Tibial nerve (tissue), 4 donors: ENCODE data around the gene NECAB3. TPM values are rescaled to one million over a fixed set of nuclear protein-coding genes. Genes with fewer than 3 reads are reported as not detected.

Experiments used
- DNase-seq, 2 donors: peaks; one replicate each; pipeline ENCODE4 v3.0.0-alpha.2; 2019; ENCODE audit warnings: low spot score in 2 of 2
- H3K27ac ChIP-seq, 4 donors: fragments of 200-600 bp; sonication (generic) in 3 of 4; one replicate each; pipeline ENCODE4 v1.5.1; 2017 to 2019; ENCODE audit warnings: mild to moderate bottlenecking in 1 of 4
- H3K27me3 ChIP-seq, 2 donors: fragments of 200-600 bp; sonication (generic) in 1 of 2; one replicate each; pipeline versions ENCODE4 v1.5.1 to v1.6.0; 2017 to 2019
- H3K36me3 ChIP-seq, 3 donors: fragments of 200-600 bp; sonication (generic); one replicate each; pipeline ENCODE4 v1.5.1; 2018 to 2019
- H3K4me1 ChIP-seq, 4 donors: fragments of 200-600 bp; sonication (generic) in 3 of 4; one replicate each; pipeline ENCODE4 v1.5.1; 2017 to 2019
- H3K4me3 ChIP-seq, 4 donors: fragments of 200-600 bp; sonication (generic) in 3 of 4; one replicate each; pipeline ENCODE4 v1.5.1; 2017 to 2019; ENCODE audit warnings: mild to moderate bottlenecking in 1 of 4, moderate library complexity in 1 of 4
- H3K9me3 ChIP-seq, 4 donors: fragments of 200-600 bp; sonication (generic) in 3 of 4; one replicate each; pipeline ENCODE4 v1.5.1; 2017 to 2019
- CTCF ChIP-seq, 5 experiments: fragments of 200-600 bp in 3 of 5; fragments of 450-650 bp in 2 of 5; sonication (generic) in 3 of 5; IDR thresholded peaks; one replicate each; pipeline ENCODE4 v1.5.1; 2016 to 2019; ENCODE audit warnings: antibody characterized with exemption in 5 of 5, mild to moderate bottlenecking in 3 of 5, moderate library complexity in 2 of 5
- EP300 ChIP-seq, 2 donors: sonication (generic); formaldehyde crosslinking; IDR thresholded peaks; one replicate each; pipeline ENCODE4 v1.6.1; 2017; ENCODE audit warnings: antibody characterized with exemption in 2 of 2, mild to moderate bottlenecking in 1 of 2
- POLR2A ChIP-seq, 2 donors: fragments of 450-650 bp; IDR thresholded peaks; one replicate each; pipeline ENCODE4 v1.6.1; 2017; ENCODE audit warnings: antibody characterized with exemption in 2 of 2, mild to moderate bottlenecking in 2 of 2, moderate library complexity in 2 of 2
- WGBS, 2 donors: methylation state at CpG; one replicate each; pipeline ENCODE4 v1.1.5; 2018; 5-methylcytosine and 5-hydroxymethylcytosine counted together
- total RNA-seq, 4 donors: library from RNA; depleted of rRNA; stranded (reverse); fragments of >200 nt; gene quantifications; one replicate each; pipeline ENCODE4 v1.1.0, GENCODE V29; 2016

The NECAB3 gene
- total RNA-seq, 4 donors from 2014 or later = 80.8 to 103 (median 91.5) TPM

DNA sequence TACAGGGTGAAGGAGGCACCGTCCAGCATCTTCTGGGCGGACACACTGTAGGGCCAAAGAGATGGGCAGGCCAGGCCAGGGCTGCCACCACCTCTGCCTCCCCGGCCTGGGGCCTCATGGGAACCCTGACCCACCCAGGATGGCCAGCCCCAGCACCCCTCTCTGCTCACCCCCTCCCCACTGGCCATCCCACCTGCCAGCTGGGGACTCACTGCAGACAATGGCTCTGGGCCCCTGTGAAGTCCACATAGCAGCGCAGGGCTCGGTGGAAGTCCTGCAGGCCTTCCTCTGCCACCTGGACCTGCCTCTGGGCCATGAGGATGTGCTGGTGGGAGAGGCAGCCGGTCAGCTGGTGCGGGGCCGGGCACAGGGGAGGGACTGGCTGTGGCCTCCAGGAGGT lies 15.7 kb downstream of the NECAB3 start:
- Histone ChIP-seq H3K27ac (no peak overlapping the region), H3K4me1 (peaks cover 0 to 12% (median under 1%) of the 10 kb centered on the region in 4 donors), H3K9me3 (no peaks in the 10 kb centered on the region), H3K27me3 (no peaks in the 10 kb centered on the region), H3K4me3 (no peak overlapping the region), H3K36me3 (peaks cover 0 to 46% (median 0%) of the 10 kb centered on the region in 3 donors)
- no peak for TF ChIP-seq CTCF (IDR thresholded peaks at IDR 0.05)
- TF ChIP-seq POLR2A (IDR thresholded peaks at IDR 0.05) = no peak
- TF ChIP-seq EP300 (IDR thresholded peaks at IDR 0.05) = no peak
- DNase-seq = no peak
- WGBS, 2 donors = 91 to 94% methylated on average over 6 to 7 of the region's 8 CpGs

DNA sequence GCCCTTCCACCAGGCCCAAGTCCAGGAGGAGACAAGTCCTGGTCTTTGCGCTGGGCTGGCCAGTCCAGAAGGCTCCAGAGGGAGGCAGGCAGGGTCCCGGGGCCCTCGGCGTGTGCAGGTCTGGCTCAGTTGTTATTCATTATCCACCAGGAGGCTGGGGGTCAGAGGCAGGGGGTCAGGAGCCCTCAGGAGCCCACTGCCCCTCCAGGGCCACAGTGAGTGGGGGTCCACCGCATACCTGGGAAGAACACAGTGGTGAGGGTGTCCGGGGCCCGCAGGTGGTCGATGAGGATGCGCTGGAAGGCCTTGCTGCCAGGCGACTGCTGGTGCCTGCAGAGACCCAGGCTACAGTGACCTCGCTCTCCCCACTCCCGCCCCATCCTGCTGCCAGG lies 16.5 kb downstream of the NECAB3 start:
- no peak for DNase-seq
- TF ChIP-seq CTCF (IDR thresholded peaks at IDR 0.05) (no peak), EP300 (IDR thresholded peaks at IDR 0.05) (no peak), POLR2A (IDR thresholded peaks at IDR 0.05) (no peak)
- peaks cover 0 to 14% (median 4%) of the 10 kb centered on the region in 4 donors for H3K4me1 ChIP-seq
- WGBS, 2 donors = 92 to 93% methylated on average over 9 to 12 of the region's 12 CpGs
- H3K36me3 ChIP-seq = peaks cover 0 to 46% (median 0%) of the 10 kb centered on the region in 3 donors
- H3K4me3 ChIP-seq = no peak overlapping the region
- no peak overlapping the region for H3K27ac ChIP-seq
- H3K9me3 ChIP-seq = no peaks in the 10 kb centered on the region
- H3K27me3 ChIP-seq = no peaks in the 10 kb centered on the region

DNA sequence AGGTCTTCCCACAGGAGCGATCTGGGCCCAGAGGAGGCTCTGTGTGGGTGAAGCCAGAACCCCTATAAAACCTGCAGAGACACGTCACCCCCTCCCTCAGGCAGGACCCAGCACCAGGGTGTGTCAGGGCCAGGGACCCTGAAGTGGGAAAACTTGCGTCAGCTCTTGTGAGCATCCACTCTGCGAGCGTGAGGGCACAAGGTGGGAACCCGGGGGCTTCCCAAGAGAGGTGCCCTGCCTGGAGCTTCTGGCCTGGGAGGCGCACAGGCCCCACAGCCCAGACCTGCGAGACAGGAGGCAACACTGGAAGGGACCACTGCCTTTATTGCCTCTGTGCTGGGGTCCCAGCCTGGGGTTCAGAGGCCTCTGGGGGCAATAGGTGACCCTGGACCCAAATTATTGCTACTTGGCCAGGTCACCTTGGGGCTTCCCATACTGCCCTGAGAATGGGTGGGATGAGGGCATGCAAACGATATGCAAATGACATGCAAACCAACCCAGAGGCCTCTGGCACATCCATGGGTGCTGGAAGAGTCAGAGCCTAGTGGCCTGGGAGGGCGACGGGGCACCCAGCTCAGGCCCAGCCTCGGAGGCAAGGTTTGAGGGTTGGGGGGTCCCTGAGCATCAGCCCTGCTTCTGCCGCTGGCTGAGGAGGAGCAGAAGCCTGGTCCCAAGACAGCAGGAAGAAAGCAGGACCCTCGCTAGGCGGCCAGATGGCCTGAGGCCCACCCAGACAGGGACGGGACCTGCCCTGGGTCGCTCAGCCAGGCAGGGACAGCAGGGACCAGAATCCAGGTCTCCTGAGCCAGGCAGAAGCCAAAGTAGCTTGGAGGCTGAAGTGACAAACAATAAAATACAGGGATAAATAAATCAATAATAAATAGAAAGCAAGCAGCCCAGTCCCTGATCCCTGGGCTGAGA lies 17.2 kb downstream of the NECAB3 start:
- WGBS, 2 donors = 87 to 91% methylated on average over 11 to 15 of the region's 17 CpGs
- TF ChIP-seq POLR2A (IDR thresholded peaks at IDR 0.05) (no peak), EP300 (IDR thresholded peaks at IDR 0.05) (no peak), CTCF (IDR thresholded peaks at IDR 0.05) (no peak)
- no peak for DNase-seq

GRCh38 chr20:33656010-33656782 lies 18.0 kb downstream of the NECAB3 start:
- DNase-seq = no peak
- Histone ChIP-seq H3K27me3 (no peaks in the 10 kb centered on the region), H3K4me1 (peaks cover 0 to 8% (median 4%) of the 10 kb centered on the region in 4 donors), H3K4me3 (no peak overlapping the region), H3K9me3 (no peaks in the 10 kb centered on the region), H3K36me3 (peaks cover 0 to 46% (median 0%) of the 10 kb centered on the region in 3 donors), H3K27ac (no peak overlapping the region)
- no peak for TF ChIP-seq CTCF (IDR thresholded peaks at IDR 0.05)
- no peak for TF ChIP-seq EP300 (IDR thresholded peaks at IDR 0.05)
- TF ChIP-seq POLR2A (IDR thresholded peaks at IDR 0.05) = no peak
- 92 to 96% methylated on average over 9 of the region's 10 CpGs for WGBS, 2 donors

More for the DNA sequence above, 17.2 kb downstream of the NECAB3 start:
- Histone ChIP-seq H3K36me3 (peaks cover 0 to 46% (median 0%) of the 10 kb centered on the region in 3 donors), H3K4me1 (peaks cover 0 to 8% (median 4%) of the 10 kb centered on the region in 4 donors), H3K9me3 (no peaks in the 10 kb centered on the region), H3K27ac (no peak overlapping the region), H3K27me3 (no peaks in the 10 kb centered on the region), H3K4me3 (no peak overlapping the region)
